Activated T-cell treated with anti-CD3 and anti-CD28 coated beads, Interleukin-2, amount 50 U/mL, for 24 hours (primary cell): ENCODE measurements around the gene MIGA1.
"Not testable (repeated sequence)": the region's sequence is repeated elsewhere in the genome, so short reads cannot be mapped to it uniquely, and the experiment has no call there.

Experiments used
- DNase-seq: peaks from one replicate; pipeline ENCODE4 v3.0.0-alpha.2; 2020
- H3K27ac Mint-ChIP-seq: 2 replicates; pipeline ENCODE4 v1.8.0; 2020; ENCODE audit warnings: mild to moderate bottlenecking, mixed read lengths
- H3K27me3 Mint-ChIP-seq: 2 replicates; pipeline ENCODE4 v1.8.0; 2020; ENCODE audit warnings: mixed read lengths
- H3K36me3 Mint-ChIP-seq: 2 replicates; pipeline ENCODE4 v1.8.0; 2020; ENCODE audit warnings: low read depth, mixed read lengths
- H3K4me1 Mint-ChIP-seq: 2 replicates; pipeline ENCODE4 v1.8.0; 2020; ENCODE audit warnings: low read depth, mixed read lengths
- H3K4me3 Mint-ChIP-seq: 2 replicates; pipeline ENCODE4 v1.8.0; 2020; ENCODE audit warnings: mild to moderate bottlenecking, moderate library complexity, mixed read lengths
- H3K9me3 Mint-ChIP-seq: 2 replicates; pipeline ENCODE4 v1.8.0; 2020; ENCODE audit warnings: mixed read lengths

Gene MIGA1

DNA sequence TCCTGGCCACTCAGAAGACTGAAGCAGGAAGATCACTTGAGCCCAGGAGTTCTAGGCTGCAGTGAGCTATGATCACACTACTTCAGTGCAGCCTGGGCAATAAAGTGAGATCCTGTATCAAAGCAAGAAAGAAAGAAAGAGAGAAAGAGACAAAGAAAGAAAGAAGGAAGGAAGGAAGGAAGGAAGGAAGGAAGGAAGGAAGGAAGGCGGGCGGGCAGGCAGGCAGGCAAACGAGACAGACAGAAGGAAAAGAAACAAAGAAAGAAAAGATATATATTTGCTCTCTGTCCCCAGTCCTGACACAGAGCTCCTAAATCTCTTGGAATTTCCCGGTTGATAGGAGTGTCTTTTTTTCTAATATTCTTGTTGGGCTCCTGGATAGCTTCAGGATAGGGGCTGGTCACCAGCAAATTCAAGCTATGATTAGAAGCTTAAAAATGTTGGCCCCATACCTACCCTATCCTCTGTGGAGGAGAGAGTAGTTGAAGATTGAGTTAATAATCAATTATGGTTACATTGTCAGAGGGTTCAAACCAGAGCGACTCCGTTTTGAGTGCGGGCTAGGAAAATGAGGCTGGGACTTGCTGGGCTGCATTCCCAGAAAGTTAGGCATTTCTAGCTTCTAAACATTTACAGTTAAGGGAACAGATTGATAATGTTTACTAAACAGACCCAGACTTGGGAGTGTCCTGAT lies 3.3 kb upstream of the MIGA1 start:
- H3K4me3 Mint-ChIP-seq, result no peak overlapping the region
- H3K27me3 Mint-ChIP-seq, result no peaks in the 10 kb centered on the region
- H3K4me1 Mint-ChIP-seq, result peaks cover 18% of the 10 kb centered on the region
- no peak for DNase-seq
- peaks cover 11% of the 10 kb centered on the region for H3K36me3 Mint-ChIP-seq
- H3K27ac Mint-ChIP-seq, result no peak overlapping the region
- H3K9me3 Mint-ChIP-seq, result no peaks in the 10 kb centered on the region

DNA sequence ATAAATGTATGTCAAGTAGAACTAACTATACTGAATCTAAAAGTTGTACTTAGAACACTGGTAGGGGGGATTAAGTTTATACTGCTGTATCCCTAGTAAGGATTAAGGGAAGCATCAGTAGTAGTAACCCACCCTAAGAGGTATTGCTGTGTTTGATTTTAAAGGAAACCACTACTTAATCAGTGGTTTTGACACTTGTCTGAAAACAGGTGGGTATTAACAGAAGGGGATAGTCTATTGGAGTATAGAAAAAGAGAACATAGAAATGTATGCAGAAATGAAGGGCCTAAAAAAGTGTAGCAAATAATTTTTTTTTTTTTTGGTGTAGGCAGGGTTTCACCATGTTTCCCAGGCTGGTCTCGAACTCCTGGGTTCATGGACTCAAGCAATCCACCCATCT lies 2.2 kb downstream of the MIGA1 start:
- H3K36me3 Mint-ChIP-seq, result peaks cover 51% of the 10 kb centered on the region
- DNase-seq, result no peak
- H3K27me3 Mint-ChIP-seq, result no peaks in the 10 kb centered on the region
- peaks cover 40% of the 10 kb centered on the region for H3K4me1 Mint-ChIP-seq
- peak overlapping the region; percentile 97 for H3K4me3 Mint-ChIP-seq
- peak overlapping the region; percentile 54 for H3K27ac Mint-ChIP-seq
- H3K9me3 Mint-ChIP-seq, result peaks cover 5% of the 10 kb centered on the region

DNA sequence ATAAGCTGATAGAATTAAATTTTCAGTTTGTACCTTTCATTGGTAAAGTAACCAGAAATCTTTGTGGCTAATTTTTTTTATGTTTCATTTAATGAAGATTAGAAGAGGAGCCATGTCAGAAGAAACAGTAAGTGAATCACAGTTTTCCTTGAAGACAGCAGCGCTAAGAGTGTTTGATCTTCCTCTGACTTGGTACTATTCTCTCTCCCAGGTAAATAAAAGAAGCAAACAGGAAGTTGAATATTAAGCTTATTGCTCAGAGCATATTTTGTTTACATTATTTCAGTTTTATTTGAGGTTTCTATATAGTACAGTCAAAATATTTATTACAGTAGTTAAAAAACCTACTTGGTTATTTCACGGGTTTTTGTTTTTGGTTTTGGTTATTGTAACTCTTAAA lies 3.7 kb downstream of the MIGA1 start:
- Mint-ChIP-seq H3K4me1 (peaks cover 40% of the 10 kb centered on the region), H3K36me3 (peaks cover 63% of the 10 kb centered on the region), H3K4me3 (no peak overlapping the region), H3K9me3 (peaks cover 7% of the 10 kb centered on the region), H3K27me3 (no peaks in the 10 kb centered on the region), H3K27ac (peak overlapping the region; percentile 63)
- no peak for DNase-seq

DNA sequence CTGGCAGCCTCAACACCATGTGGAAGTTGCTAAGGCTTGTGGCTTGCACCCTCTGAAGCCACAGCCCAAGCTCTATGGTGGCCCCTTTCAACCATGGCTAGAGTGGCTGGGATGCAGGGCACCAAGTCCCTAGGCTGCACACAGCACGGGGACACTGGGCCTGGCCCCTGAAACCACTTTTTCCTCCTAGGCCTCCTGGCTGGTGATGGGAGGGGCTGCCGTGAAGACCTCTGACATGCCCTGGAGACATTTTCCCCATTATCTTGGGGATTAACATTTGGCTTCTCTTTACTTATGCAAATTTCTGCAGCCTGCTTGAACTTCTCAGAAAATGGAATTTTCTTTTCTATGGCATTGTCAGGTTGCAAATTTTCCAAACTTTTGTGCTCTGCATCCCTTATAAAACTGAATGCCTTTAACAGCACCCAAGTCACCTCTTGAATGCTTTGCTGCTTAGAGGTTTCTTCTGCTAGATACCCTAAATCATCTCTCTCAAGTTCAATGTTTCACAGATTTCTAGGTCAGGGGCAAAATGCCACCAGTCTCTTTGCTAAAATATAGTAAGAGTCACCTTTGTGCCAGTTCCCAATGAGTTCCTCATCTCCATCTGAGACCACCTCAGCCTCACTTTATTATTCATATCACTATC lies 6.8 kb downstream of the MIGA1 start:
- peaks cover 79% of the 10 kb centered on the region for H3K36me3 Mint-ChIP-seq
- peaks cover 26% of the 10 kb centered on the region for H3K4me1 Mint-ChIP-seq
- not testable (repeated sequence) for H3K27ac Mint-ChIP-seq, H3K27me3 Mint-ChIP-seq, H3K4me3 Mint-ChIP-seq, H3K9me3 Mint-ChIP-seq, DNase-seq

DNA sequence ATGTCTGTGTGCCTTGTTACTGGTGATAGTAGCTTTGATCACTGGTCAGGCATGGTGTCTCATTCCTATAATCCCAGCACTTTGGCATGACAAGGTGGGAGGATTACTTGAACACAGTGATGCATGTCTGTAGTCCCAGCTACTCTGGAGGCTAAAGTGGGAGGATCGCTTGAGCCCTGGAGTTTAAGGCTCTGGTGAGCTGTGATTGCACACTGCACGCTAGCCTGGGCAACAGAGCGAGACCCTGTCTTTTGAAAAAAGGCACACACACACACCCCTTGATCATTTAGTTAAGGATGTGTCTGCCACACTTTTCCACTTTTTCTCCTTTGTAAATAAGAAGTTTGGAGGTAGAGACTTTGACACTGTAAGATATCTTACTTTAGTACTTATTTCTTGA lies 15.1 kb downstream of the MIGA1 start:
- no peak for DNase-seq
- Mint-ChIP-seq H3K27me3 (no peaks in the 10 kb centered on the region), H3K4me1 (peaks cover 23% of the 10 kb centered on the region), H3K9me3 (no peaks in the 10 kb centered on the region), H3K36me3 (peaks cover 65% of the 10 kb centered on the region), H3K4me3 (no peak overlapping the region), H3K27ac (no peak overlapping the region)

DNA sequence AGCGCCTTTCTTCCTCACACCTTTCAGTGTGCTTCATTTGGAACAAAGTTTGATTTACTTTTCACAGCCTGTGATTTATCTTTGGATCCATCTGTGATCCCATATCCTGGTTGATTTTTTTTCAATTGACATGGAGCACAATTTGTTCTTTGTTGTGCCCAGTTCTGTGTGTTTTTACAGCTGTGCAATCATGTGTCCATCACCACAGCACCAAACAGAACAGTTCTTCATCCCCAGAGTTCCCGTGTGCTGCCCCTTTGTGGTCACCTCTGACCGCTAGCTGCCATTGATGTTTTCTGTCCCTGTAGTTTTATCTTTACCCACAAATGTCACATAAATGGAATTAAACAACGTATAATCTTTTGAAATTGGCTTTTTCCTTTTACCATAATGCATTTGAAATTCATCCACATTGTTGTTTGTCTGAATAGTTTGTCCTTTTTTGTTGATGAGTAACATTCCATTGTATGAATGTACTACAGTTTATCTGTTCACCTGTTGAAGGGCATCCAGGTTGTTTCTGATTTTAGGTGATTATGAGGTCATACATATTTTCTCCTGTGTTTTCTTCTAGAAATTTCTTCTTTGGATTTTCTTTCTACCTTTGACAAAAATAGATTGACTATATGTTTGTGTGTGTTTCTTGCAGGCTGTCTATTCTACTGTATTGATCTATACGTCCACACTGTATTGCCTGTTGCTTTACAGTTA lies 17.4 kb downstream of the MIGA1 start:
- H3K27ac Mint-ChIP-seq, result no peak overlapping the region

DNA sequence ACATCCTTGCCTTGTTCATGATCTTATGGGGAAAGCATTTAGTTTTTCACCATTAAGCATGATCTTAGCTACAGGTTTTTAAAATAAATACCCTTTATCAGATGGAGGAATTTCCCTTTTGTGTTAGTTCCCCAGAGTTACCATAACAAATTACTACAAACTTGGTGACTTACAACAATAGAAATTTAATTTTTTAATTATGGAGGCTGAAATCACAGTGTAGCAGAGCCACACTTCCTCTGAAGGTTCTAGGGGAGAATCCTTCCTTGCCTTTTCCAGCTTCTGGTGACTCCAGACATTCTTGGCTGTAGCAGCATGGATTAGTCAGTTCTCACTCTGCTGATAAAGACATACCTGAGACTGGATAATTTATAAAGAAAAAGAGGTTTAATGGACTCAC lies 18.5 kb downstream of the MIGA1 start:
- Mint-ChIP-seq H3K27ac (no peak overlapping the region), H3K4me3 (no peak overlapping the region), H3K9me3 (no peaks in the 10 kb centered on the region), H3K27me3 (no peaks in the 10 kb centered on the region), H3K4me1 (peaks cover 24% of the 10 kb centered on the region), H3K36me3 (peaks cover 66% of the 10 kb centered on the region)
- no peak for DNase-seq

More for the DNA sequence above, 17.4 kb downstream of the MIGA1 start:
- no peak for DNase-seq
- H3K4me1 Mint-ChIP-seq, result peaks cover 27% of the 10 kb centered on the region
- peaks cover 65% of the 10 kb centered on the region for H3K36me3 Mint-ChIP-seq
- no peak overlapping the region for H3K4me3 Mint-ChIP-seq
- no peaks in the 10 kb centered on the region for H3K9me3 Mint-ChIP-seq
- H3K27me3 Mint-ChIP-seq, result no peaks in the 10 kb centered on the region

DNA sequence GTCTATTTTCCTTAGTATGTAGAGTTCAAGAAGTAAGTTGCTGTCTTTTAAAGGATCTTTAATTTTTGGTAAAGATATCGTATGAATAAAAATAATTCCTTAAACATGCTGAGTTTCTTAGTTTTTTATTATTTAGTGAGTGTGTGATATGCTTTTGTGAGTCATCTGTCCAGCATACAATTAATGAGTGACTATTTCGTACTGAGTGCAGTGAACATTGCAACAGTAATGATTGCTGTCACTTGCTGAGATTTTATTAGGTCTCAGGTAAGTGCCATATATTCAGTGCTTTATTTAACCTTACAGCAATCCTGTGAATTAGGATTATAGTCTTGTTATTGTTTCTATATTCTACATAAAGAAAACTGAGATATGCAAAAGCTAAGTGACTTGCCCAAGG lies 22.6 kb downstream of the MIGA1 start:
- peaks cover 73% of the 10 kb centered on the region for H3K36me3 Mint-ChIP-seq
- peaks cover 17% of the 10 kb centered on the region for H3K4me1 Mint-ChIP-seq
- no peaks in the 10 kb centered on the region for H3K9me3 Mint-ChIP-seq
- no peak for DNase-seq
- no peak overlapping the region for H3K27ac Mint-ChIP-seq
- no peak overlapping the region for H3K4me3 Mint-ChIP-seq
- H3K27me3 Mint-ChIP-seq, result no peaks in the 10 kb centered on the region

DNA sequence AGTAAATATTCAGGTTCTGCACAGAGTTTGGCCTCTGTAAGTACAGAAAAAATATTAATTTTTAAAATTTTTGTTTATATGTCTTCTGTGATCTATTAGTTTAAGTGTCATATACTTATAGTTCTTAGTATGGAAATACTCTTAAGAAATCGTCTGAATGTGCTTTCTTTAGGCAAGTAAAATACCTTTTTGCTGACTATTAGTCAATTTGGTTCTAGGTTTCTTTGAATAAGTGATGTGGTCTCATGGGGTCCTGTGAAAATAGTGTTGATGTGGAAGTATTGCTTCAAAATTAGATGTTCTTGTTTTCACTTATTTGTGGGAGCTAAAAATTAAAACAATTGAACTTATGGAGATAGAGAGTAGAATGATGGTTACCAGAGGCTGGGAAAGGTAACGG lies 23.9 kb downstream of the MIGA1 start:
- Mint-ChIP-seq H3K9me3 (no peaks in the 10 kb centered on the region), H3K36me3 (peaks cover 73% of the 10 kb centered on the region), H3K4me1 (peaks cover 8% of the 10 kb centered on the region), H3K27ac (no peak overlapping the region), H3K27me3 (no peaks in the 10 kb centered on the region), H3K4me3 (no peak overlapping the region)
- DNase-seq, result no peak

DNA sequence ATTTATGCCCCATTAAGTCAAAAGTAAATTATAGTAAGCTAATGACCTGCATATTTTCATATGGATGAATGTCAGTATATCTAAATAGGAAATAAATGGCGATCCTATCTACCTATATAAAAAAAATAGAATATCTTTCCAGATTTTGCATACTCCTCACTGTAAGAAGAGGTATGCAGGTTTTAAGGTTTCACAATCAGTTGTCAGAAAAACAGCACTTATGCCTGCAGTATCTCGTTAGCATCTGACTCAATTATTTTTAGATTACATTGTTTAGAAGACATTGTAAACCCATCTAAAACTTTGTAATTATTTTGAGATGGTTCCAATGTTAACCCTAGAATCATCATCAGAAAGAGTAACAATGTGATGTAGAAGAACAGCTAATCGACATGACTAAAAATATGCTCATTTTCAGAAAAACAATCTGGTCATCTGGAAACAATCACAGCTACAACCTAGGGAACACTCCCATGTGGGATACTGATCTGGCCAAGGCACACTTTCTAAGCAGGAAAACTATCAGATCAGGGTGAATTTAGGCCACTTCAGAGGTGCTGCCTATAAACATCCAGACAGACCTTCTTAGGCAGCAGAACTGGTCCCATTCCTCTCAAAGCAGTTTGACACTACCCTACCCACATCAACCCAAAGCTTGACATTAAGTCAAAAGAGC lies 30.5 kb downstream of the MIGA1 start:
- peaks cover 69% of the 10 kb centered on the region for H3K36me3 Mint-ChIP-seq
- H3K9me3 Mint-ChIP-seq, DNase-seq, H3K4me1 Mint-ChIP-seq, H3K27me3 Mint-ChIP-seq, H3K4me3 Mint-ChIP-seq, H3K27ac Mint-ChIP-seq: not testable (repeated sequence)

DNA sequence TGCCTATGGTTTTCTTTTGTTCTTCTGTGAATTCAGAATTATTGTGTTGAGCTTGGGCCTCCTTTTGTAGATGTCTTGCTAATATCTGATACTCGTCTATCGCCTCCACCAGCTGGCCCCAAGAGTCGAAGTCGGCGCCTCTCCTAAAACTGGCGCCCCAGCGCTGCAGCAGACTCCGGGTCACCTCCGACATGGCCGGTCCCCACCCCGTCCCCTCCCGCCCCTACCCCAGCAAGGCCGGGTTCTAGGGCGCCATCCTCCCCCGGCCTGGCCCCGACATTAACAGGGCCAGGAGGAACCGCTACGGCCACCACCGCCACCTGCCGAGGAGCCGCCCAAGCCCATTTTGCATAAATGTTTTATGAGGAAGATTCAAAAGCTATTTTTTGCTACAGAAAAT lies 32.1 kb downstream of the MIGA1 start:
- not testable (repeated sequence) for H3K4me1 Mint-ChIP-seq, H3K4me3 Mint-ChIP-seq, H3K9me3 Mint-ChIP-seq, DNase-seq, H3K27me3 Mint-ChIP-seq, H3K27ac Mint-ChIP-seq
- peaks cover 74% of the 10 kb centered on the region for H3K36me3 Mint-ChIP-seq

DNA sequence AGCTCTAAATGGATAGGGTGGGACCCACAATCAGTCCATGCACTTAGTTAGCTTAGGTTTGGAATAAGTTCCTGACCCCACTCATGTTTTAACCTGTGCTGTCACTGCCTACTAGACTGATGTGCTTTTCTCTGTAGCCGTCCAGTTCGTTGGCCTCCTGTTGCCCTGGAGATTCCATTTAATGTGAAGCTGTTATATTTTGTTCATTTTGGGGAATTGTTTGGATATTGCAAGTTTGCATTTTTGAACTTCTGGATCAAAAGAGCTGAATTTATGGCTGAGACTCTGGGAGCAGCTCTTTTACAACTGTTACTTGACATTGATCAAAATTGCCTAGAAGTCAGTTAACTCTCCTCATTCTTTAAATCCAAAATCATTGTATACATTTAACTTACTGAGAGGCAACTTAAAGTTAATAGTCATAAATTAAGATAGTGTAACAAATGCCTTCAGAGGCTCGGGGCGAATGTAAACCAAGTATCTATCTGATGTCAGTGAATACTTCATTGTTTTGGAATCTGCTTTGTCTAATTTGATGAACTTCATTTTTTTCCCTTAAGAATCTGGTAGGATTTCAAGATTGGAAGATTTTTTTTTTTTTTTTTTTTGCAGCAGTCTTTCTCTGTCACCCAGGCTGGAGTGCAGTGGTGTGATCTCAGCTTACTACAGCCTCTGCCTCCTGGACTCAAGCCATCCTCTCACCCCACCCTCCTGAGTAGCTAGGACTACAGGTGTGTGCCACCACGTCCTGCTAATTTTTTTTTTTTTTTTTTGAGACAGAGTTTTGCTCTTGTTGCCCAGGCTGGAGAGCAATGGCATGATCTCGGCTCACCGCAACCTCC lies 38.1 kb downstream of the MIGA1 start:
- peaks cover 84% of the 10 kb centered on the region for H3K36me3 Mint-ChIP-seq
- H3K4me1 Mint-ChIP-seq, result no peaks in the 10 kb centered on the region
- DNase-seq, result no peak
- no peaks in the 10 kb centered on the region for H3K27me3 Mint-ChIP-seq
- no peak overlapping the region for H3K4me3 Mint-ChIP-seq
- no peaks in the 10 kb centered on the region for H3K9me3 Mint-ChIP-seq
- H3K27ac Mint-ChIP-seq, result no peak overlapping the region

DNA sequence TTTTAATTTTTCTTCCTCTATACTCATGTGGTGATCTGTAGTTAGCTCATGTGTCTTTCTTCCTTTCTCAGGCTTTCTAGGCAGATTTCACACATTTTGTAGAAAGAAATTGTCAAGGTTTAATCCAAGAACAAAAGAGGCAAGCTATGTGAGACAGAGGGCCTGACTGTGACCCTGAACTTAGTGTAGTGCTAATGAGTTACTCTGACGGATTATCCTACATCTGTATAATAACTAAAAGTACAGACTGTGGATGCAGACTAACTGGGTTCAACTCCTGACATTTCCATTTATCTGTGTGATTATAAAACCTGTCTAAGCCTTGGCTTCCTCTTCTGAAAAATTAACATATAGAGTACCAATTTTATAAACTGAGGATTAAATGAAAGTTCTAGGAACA lies 40.7 kb downstream of the MIGA1 start:
- H3K9me3 Mint-ChIP-seq, result no peaks in the 10 kb centered on the region

DNA sequence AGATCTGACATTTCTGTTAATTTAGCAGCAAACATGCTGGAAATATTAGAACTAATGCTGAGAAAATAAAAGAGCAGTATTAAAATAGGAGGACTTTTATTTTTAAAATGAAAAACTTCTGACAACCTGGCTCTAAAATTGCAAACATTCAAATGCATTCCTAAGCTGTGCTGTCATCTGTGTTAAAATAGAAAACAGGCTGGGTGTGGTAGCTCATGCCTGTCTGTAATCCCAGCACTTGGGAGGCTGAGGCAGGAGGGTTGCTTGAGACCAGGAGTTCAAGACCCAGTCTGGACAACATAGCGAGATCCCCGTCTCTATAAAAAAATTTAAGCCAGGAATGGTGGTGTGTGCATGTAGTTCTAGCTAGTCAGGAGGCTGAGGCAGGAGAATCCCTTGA lies 44.6 kb downstream of the MIGA1 start:
- Mint-ChIP-seq H3K4me1 (peaks cover 2% of the 10 kb centered on the region), H3K9me3 (no peaks in the 10 kb centered on the region), H3K27ac (no peak overlapping the region), H3K4me3 (no peak overlapping the region), H3K27me3 (no peaks in the 10 kb centered on the region), H3K36me3 (peaks cover 61% of the 10 kb centered on the region)
- DNase-seq, result no peak

More for the DNA sequence above, 40.7 kb downstream of the MIGA1 start:
- Mint-ChIP-seq H3K4me1 (no peaks in the 10 kb centered on the region), H3K27me3 (no peaks in the 10 kb centered on the region), H3K27ac (no peak overlapping the region), H3K4me3 (no peak overlapping the region), H3K36me3 (peaks cover 78% of the 10 kb centered on the region)
- no peak for DNase-seq
